Mesothelial cell of epicardium (in vitro differentiated cells): ENCODE results near the gene KDM4C. TPM values are rescaled to one million over a fixed set of nuclear protein-coding genes. Genes with fewer than 3 reads are reported as not detected.

Experiments
- DNase-seq, 2 experiments: peaks; one replicate each; pipeline ENCODE4 v3.0.0; 2021; ENCODE audit warnings: low spot score in 2 of 2; ENCODE audit not compliant: unreplicated experiment in 2 of 2
- H3K27ac Mint-ChIP-seq: 2 replicates; pipeline ENCODE4 v1.8.0; 2021; ENCODE audit warnings: mixed read lengths
- H3K27me3 Mint-ChIP-seq: 2 replicates; pipeline ENCODE4 v1.8.0; 2021; ENCODE audit warnings: low read depth, mixed read lengths
- H3K36me3 Mint-ChIP-seq: 2 replicates; pipeline ENCODE4 v1.8.0; 2021; ENCODE audit warnings: mixed read lengths
- H3K4me1 Mint-ChIP-seq: 2 replicates; pipeline ENCODE4 v1.8.0; 2021; ENCODE audit warnings: mixed read lengths
- H3K4me3 Mint-ChIP-seq: 2 replicates; pipeline ENCODE4 v1.8.0; 2021; ENCODE audit warnings: mild to moderate bottlenecking, moderate library complexity, mixed read lengths
- H3K9me3 Mint-ChIP-seq: 2 replicates; pipeline ENCODE4 v1.8.0; 2021; ENCODE audit warnings: mixed read lengths
- CTCF ChIP-seq: fragments of 200-600 bp; sonication (generic); IDR thresholded peaks from one replicate; pipeline ENCODE4 v1.5.0; 2021; ENCODE audit warnings: antibody characterized with exemption; ENCODE audit not compliant: unreplicated experiment
- total RNA-seq: library from RNA; stranded (reverse); gene quantifications from 3 replicates; pipeline ENCODE4 v1.2.1, GENCODE V29; 2021

KDM4C gene
- total RNA-seq, 1 donor from 2014 or later: 25.4 TPM

DNA sequence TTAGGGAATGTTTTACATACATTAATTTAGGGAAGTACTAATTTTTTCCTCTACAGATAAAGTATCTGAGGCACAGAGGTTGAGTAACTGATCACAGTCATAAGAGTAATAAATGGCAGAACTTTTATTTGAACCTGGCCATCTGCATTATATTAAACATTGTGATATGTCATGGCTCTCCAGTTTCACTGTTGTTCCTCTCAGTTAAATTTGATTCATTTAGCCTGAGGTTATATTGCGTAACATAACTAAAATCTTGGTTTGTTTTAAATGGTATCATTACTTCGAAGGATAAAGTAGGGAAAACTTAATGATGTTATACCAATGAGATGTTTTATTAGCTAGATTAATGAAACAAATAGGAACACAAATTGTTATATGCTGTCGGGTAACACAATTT is 284.4 kb downstream of the KDM4C start:
- Mint-ChIP-seq H3K4me3 (no peak overlapping the region), H3K4me1 (peaks cover 6% of the 10 kb centered on the region), H3K27me3 (no peaks in the 10 kb centered on the region), H3K36me3 (peaks cover 11% of the 10 kb centered on the region), H3K9me3 (peaks cover 12% of the 10 kb centered on the region), H3K27ac (no peak overlapping the region)
- no peak for DNase-seq
- no peak for TF ChIP-seq CTCF

- H3K4me1 Mint-ChIP-seq: peaks cover 8% of the 10 kb centered on the region
- no peaks in the 10 kb centered on the region for H3K27me3 Mint-ChIP-seq
- H3K36me3 Mint-ChIP-seq: peaks cover 10% of the 10 kb centered on the region
- DNase-seq: no peak
- H3K4me3 Mint-ChIP-seq: no peak overlapping the region
- no peak overlapping the region for H3K27ac Mint-ChIP-seq
- peaks cover 11% of the 10 kb centered on the region for H3K9me3 Mint-ChIP-seq
- no peak for TF ChIP-seq CTCF
These were observed 287.6 kb downstream of the KDM4C start for GRCh38 chr9:7045361-7045760.

GRCh38 chr9:7051711-7052110 is 293.9 kb downstream of the KDM4C start:
- no peaks in the 10 kb centered on the region for H3K27me3 Mint-ChIP-seq
- H3K4me1 Mint-ChIP-seq: peaks cover 37% of the 10 kb centered on the region
- TF ChIP-seq CTCF: no peak
- no peak for DNase-seq
- no peaks in the 10 kb centered on the region for H3K9me3 Mint-ChIP-seq
- no peak overlapping the region for H3K4me3 Mint-ChIP-seq
- no peaks in the 10 kb centered on the region for H3K36me3 Mint-ChIP-seq
- H3K27ac Mint-ChIP-seq: no peak overlapping the region

GRCh38 chr9:7053903-7054302 is 296.1 kb downstream of the KDM4C start:
- TF ChIP-seq CTCF: no peak
- Mint-ChIP-seq H3K27ac (no peak overlapping the region), H3K4me3 (no peak overlapping the region), H3K27me3 (no peaks in the 10 kb centered on the region), H3K4me1 (peaks cover 47% of the 10 kb centered on the region), H3K36me3 (no peaks in the 10 kb centered on the region), H3K9me3 (no peaks in the 10 kb centered on the region)
- no peak for DNase-seq

GRCh38 chr9:7055171-7055903 is 297.6 kb downstream of the KDM4C start:
- Mint-ChIP-seq H3K27me3 (no peaks in the 10 kb centered on the region), H3K36me3 (no peaks in the 10 kb centered on the region), H3K9me3 (no peaks in the 10 kb centered on the region), H3K27ac (no peak overlapping the region), H3K4me1 (peaks cover 48% of the 10 kb centered on the region), H3K4me3 (no peak overlapping the region)
- DNase-seq: no peak
- no peak for TF ChIP-seq CTCF
